ENCODE results near the gene PKN1.

PKN1 gene

GRCh38 chr19:14519860-14520407 lies 86.8 kb downstream of the PKN1 start:
- TF ChIP-seq CTCF (IDR thresholded peaks at IDR 0.05; ENCODE audit: control extremely low read depth, extremely low read depth, low read depth, missing control alignments): no peak
- DNase-seq (ENCODE audit: extremely low spot score): no peak
- CTCF ChIA-PET: interaction anchor here (1.4 kb wide), 1 partner anchor 13 kb away, joined by 4 read pairs; no protein-coding TSS in a partner anchor
- POLR2A ChIA-PET: no interaction called here

GRCh38 chr19:14520543-14520942 lies 87.4 kb downstream of the PKN1 start:
- ChIA-PET CTCF (interaction anchor here (1.0 to 1.4 kb wide), 3 partner anchors 14 to 384 kb away, joined by 3 to 4 read pairs (median 3); partner anchors contain the start of gene ASF1B), POLR2A (no interaction called here)
- no peak for DNase-seq (ENCODE audit: extremely low spot score)
- TF ChIP-seq CTCF (IDR thresholded peaks at IDR 0.05; ENCODE audit: control extremely low read depth, extremely low read depth, low read depth, missing control alignments): no peak
